H1 (cell line): ENCODE measurements around the gene RENBP. TPM values are rescaled to one million over a fixed set of nuclear protein-coding genes. Genes with fewer than 3 reads are reported as not detected.

ENCODE experiments used
- CTCF ChIA-PET: fragments of 300-600 bp; sonication (Branson Sonifier 250); formaldehyde crosslinking; loops from one replicate; lab custom pipeline; 2021; ENCODE audit not compliant: partially characterized antibody; lab: Charles Lee
- POLR2A ChIA-PET: fragments of 300-600 bp; sonication (Branson Sonifier 250); formaldehyde crosslinking; loops from one replicate; lab custom pipeline; 2021; ENCODE audit warnings: inconsistent platforms; ENCODE audit not compliant: partially characterized antibody; lab: Charles Lee
- DNase-seq, 2 experiments: peaks; one replicate each; pipeline versions ENCODE4 v3.0.0 to v3.0.0-alpha.2; 2010 to 2022; ENCODE audit warnings: low spot score in 2 of 2, low read depth in 1 of 2, mixed read lengths in 1 of 2
- FAIRE-seq: peaks from 2 replicates; lab custom pipeline; 2011; peaks lifted over from hg19 to GRCh38; lab: Jason Lieb, UNC
- H2AFZ ChIP-seq: 2 replicates; pipeline ENCODE4 v1.8.1; 2012; ENCODE audit warnings: low read length, inconsistent platforms
- H2AK5ac ChIP-seq: 2 replicates; pipeline ENCODE4 v1.6.1; 2013; ENCODE audit warnings: low read depth, low read length
- H2BK120ac ChIP-seq: replicated peaks from 2 replicates; pipeline ENCODE3; 2013; ENCODE audit warnings: low read depth, low read length, inconsistent platforms
- H2BK12ac ChIP-seq: 2 replicates; pipeline ENCODE4 v1.6.1; 2013; ENCODE audit warnings: low read depth, low read length
- H2BK15ac ChIP-seq: 2 replicates; pipeline ENCODE4 v1.6.1; 2013; ENCODE audit warnings: low read length
- H2BK20ac ChIP-seq: 2 replicates; pipeline ENCODE4 v1.6.1; 2013; ENCODE audit warnings: low read length
- H2BK5ac ChIP-seq: 2 replicates; pipeline ENCODE4 v1.6.1; 2013; ENCODE audit warnings: low read depth, low read length
- H3K14ac ChIP-seq: 2 replicates; pipeline ENCODE4 v1.6.1; 2013; ENCODE audit warnings: inconsistent platforms; ENCODE audit not compliant: insufficient read length
- H3K18ac ChIP-seq: 2 replicates; pipeline ENCODE4 v1.6.1; 2013; ENCODE audit warnings: low read length; ENCODE audit errors: extremely low read depth
- H3K23ac ChIP-seq: 2 replicates; pipeline ENCODE4 v1.6.1; 2013; ENCODE audit warnings: inconsistent platforms; ENCODE audit not compliant: insufficient read length
- H3K23me2 ChIP-seq: 2 replicates; pipeline ENCODE4 v1.6.1; 2013; ENCODE audit warnings: low read depth, low read length
- H3K27ac ChIP-seq: 2 replicates; pipeline ENCODE4 v1.6.1; 2011; ENCODE audit warnings: low read depth, low read length, inconsistent platforms
- H3K27me3 ChIP-seq, 4 experiments: replicated peaks in 1 of 4; 1 replicate in 1 of 4; 2 replicates in 3 of 4; pipeline versions ENCODE4 v1.6.1 to v1.8.1; 2011 to 2013; ENCODE audit warnings: low read length in 3 of 4, mild to moderate bottlenecking in 3 of 4, inconsistent platforms in 2 of 4, mixed read lengths in 2 of 4, moderate library complexity in 1 of 4; ENCODE audit not compliant: control insufficient read depth in 3 of 4, insufficient read depth in 3 of 4; ENCODE audit errors: extremely low read depth in 1 of 4
- H3K36me3 ChIP-seq, 4 experiments: 2 replicates each; pipeline versions ENCODE4 v1.6.1 to v1.8.1; 2011 to 2013; ENCODE audit warnings: mild to moderate bottlenecking in 4 of 4, low read length in 3 of 4, moderate library complexity in 2 of 4, control low read depth in 1 of 4, inconsistent platforms in 1 of 4; ENCODE audit not compliant: insufficient read depth in 4 of 4, control insufficient read depth in 2 of 4
- H3K4ac ChIP-seq: replicated peaks from 2 replicates; pipeline ENCODE3; 2013; ENCODE audit warnings: low read length, low read depth, mixed read lengths, inconsistent platforms; ENCODE audit not compliant: insufficient read length
- H3K4me1 ChIP-seq, 4 experiments: replicated peaks in 1 of 4; 1 replicate in 1 of 4; 2 replicates in 3 of 4; pipeline versions ENCODE4 v1.6.1 to v1.8.1; 2011 to 2013; ENCODE audit warnings: low read length in 3 of 4, inconsistent platforms in 2 of 4, mixed read lengths in 1 of 4; ENCODE audit not compliant: insufficient read depth in 4 of 4, control insufficient read depth in 3 of 4
- H3K4me2 ChIP-seq, 2 experiments: 2 replicates each; pipeline versions ENCODE4 v1.6.1 to v1.8.1; 2011 to 2013; ENCODE audit warnings: low read depth in 2 of 2, low read length in 2 of 2, control low read depth in 1 of 2, inconsistent platforms in 1 of 2, mild to moderate bottlenecking in 1 of 2; ENCODE audit not compliant: insufficient read depth in 1 of 2
- H3K4me3 ChIP-seq, 4 experiments: fragments of 200-600, 300-600 bp in 1 of 4; sonication (generic), shearing (Covaris generic), sonication (Bioruptor Twin) in 1 of 4; 2 replicates each; pipeline versions ENCODE4 v1.5.1 to v1.8.1; 2011 to 2016; ENCODE audit warnings: low read length in 4 of 4, low read depth in 3 of 4, control low read depth in 2 of 4, inconsistent platforms in 2 of 4, mild to moderate bottlenecking in 2 of 4, mixed read lengths in 1 of 4, moderate library complexity in 1 of 4; ENCODE audit not compliant: insufficient read depth in 2 of 4; ENCODE audit errors: extremely low read depth in 1 of 4
- H3K56ac ChIP-seq: replicated peaks from 2 replicates; pipeline ENCODE3; 2013; ENCODE audit warnings: low read depth, mild to moderate bottlenecking, mixed read lengths, low read length, inconsistent platforms; ENCODE audit not compliant: insufficient read length
- H3K79me1 ChIP-seq: 2 replicates; pipeline ENCODE4 v1.6.1; 2013; ENCODE audit warnings: low read depth, low read length, control low read depth
- H3K79me2 ChIP-seq, 2 experiments: 2 replicates each; pipeline versions ENCODE4 v1.6.1 to v1.8.1; 2012 to 2013; ENCODE audit warnings: low read length in 2 of 2, mild to moderate bottlenecking in 2 of 2, inconsistent platforms in 1 of 2; ENCODE audit not compliant: insufficient read depth in 2 of 2, control insufficient read depth in 1 of 2
- H3K9ac ChIP-seq, 4 experiments: replicated peaks in 1 of 4; 1 replicate in 1 of 4; 2 replicates in 3 of 4; pipeline versions ENCODE4 v1.6.1 to v1.8.1; 2011 to 2013; ENCODE audit warnings: low read depth in 3 of 4, low read length in 3 of 4, control low read depth in 2 of 4, mild to moderate bottlenecking in 2 of 4, moderate library complexity in 2 of 4, inconsistent platforms in 1 of 4; ENCODE audit errors: extremely low read depth in 1 of 4
- H3K9me3 ChIP-seq, 2 experiments: 2 replicates each; pipeline versions ENCODE4 v1.6.1 to v1.8.1; 2012 to 2013; ENCODE audit warnings: mild to moderate bottlenecking in 2 of 2, moderate library complexity in 2 of 2, control low read depth in 1 of 2, inconsistent platforms in 1 of 2, low read depth in 1 of 2, low read length in 1 of 2, mixed read lengths in 1 of 2; ENCODE audit not compliant: insufficient read depth in 2 of 2
- H4K20me1 ChIP-seq, 2 experiments: replicated peaks in 1 of 2; 2 replicates each; pipeline versions ENCODE3 to v1.8.1; 2011 to 2013; ENCODE audit warnings: inconsistent platforms in 2 of 2, low read length in 2 of 2, mild to moderate bottlenecking in 1 of 2; ENCODE audit not compliant: insufficient read depth in 2 of 2, control insufficient read depth in 1 of 2
- H4K5ac ChIP-seq: 2 replicates; pipeline ENCODE4 v1.6.1; 2013; ENCODE audit warnings: low read length, low read depth, mixed read lengths, inconsistent platforms; ENCODE audit not compliant: insufficient read length
- H4K8ac ChIP-seq: 2 replicates; pipeline ENCODE4 v1.8.0; 2013; ENCODE audit warnings: mild to moderate bottlenecking, moderate library complexity, low read length, inconsistent platforms; ENCODE audit not compliant: insufficient read depth; ENCODE audit errors: extremely low read depth
- H4K91ac ChIP-seq: replicated peaks from 2 replicates; pipeline ENCODE3; 2013; ENCODE audit warnings: low read length, mixed read lengths, inconsistent platforms; ENCODE audit not compliant: insufficient read length
- EGR1 ChIP-seq: IDR thresholded peaks from 2 replicates; pipeline ENCODE4 v1.6.1; 2011; ENCODE audit warnings: low read depth, low read length, borderline replicate concordance
- EP300 ChIP-seq, 2 experiments: IDR thresholded peaks; 1 replicate in 1 of 2; 2 replicates in 1 of 2; pipeline ENCODE4 v1.6.1; 2011 to 2012; ENCODE audit warnings: low read depth in 2 of 2, low read length in 2 of 2, mild to moderate bottlenecking in 2 of 2, borderline replicate concordance in 1 of 2, inconsistent platforms in 1 of 2, moderate library complexity in 1 of 2
- GABPA ChIP-seq: IDR thresholded peaks from 2 replicates; pipeline ENCODE4 v1.6.1; 2011; ENCODE audit warnings: mild to moderate bottlenecking, low read length, moderate library complexity, borderline replicate concordance; ENCODE audit not compliant: insufficient read depth
- SIRT6 ChIP-seq: IDR thresholded peaks from one replicate; pipeline ENCODE4 v1.7.1; 2012; ENCODE audit warnings: low read length, inconsistent platforms
- WGBS, 2 experiments: shearing (Covaris generic) in 1 of 2; methylation state at CpG; one replicate each; pipeline versions ENCODE4 v1.1.6 to v1.1.7; 2013 to 2015; ENCODE audit warnings: low lambda C conversion rate in 2 of 2, mixed read lengths in 2 of 2, inconsistent platforms in 1 of 2, low coverage in 1 of 2, missing lambda C conversion rate in 1 of 2; ENCODE audit not compliant: insufficient replicate concordance in 2 of 2, insufficient coverage in 1 of 2, insufficient read length in 1 of 2; ENCODE audit errors: extremely low coverage in 1 of 2, missing lambda C conversion rate in 1 of 2; 5-methylcytosine and 5-hydroxymethylcytosine counted together
- polyA plus RNA-seq, 7 experiments: library from polyadenylated mRNA; depleted of rRNA in 3 of 7; stranded (reverse) in 5 of 7; unstranded in 2 of 7; fragments of >200 nt in 5 of 7; fragments of 200-250 nt in 2 of 7; gene quantifications; 1 replicate in 5 of 7; 2 replicates in 1 of 7; 4 replicates in 1 of 7; pipeline versions ENCODE4 v1.2.1 to v1.2.3, GENCODE V29; 2011 to 2013; ENCODE audit warnings: missing spikeins in 2 of 7, mixed read lengths in 2 of 7
- total RNA-seq: library from RNA; stranded (reverse); fragmentation: NEBNext Ultra II Directional; extraction: Animal tissue kit (Norgen Biotek cat#: 25700); gene quantifications from 2 replicates; pipeline ENCODE4 v1.2.1, GENCODE V29; 2021
- TF ChIP-seq, protein P1 (sequence below): IDR thresholded peaks from 2 replicates; pipeline ENCODE4 v1.6.1; 2011; ENCODE audit warnings: low read depth, mild to moderate bottlenecking, low read length; ENCODE audit not compliant: insufficient read depth
- TF ChIP-seq, protein P2 (sequence below): IDR thresholded peaks from 2 replicates; pipeline ENCODE4 v1.6.1; 2012; ENCODE audit warnings: inconsistent platforms

RENBP gene
- total and polyA plus RNA-seq, 2 of the 8 experiments (the other 6 are each of a cell fraction or from before 2014, with no cell fraction given) = 12.4 to 21.8 TPM

DNA sequence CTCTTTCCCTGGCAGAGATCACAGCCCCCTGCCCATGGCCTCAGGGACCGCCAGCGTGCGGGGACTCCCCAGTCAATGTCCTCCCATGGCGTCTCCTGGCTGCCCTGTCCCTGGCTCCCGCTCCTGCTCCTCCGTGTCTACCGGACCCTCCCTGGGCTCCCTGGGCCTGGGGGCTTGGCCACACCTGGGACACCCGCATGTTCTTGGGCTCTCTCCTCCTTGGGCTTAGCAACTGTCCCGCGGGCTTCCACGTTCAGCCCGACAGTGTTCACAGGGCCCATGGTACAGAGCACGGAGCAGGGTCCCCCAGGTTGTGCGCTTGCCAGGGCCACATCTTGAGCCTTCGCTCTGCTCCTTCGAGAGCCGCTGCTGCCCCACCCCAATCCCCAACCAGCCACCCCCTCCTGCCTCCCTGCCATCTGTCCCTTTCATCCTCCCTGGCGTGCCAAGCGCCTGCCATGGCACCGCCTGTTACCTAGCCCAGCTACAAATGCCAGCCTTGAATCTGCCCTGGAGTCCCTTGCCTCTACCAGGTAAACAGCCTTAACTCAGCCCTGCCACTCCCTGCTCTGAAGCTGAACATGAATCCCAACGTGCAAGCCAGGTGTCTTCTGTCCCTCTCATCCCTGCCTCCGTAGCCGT, 36.1 kb downstream of the RENBP start:
- H2BK12ac ChIP-seq = no peak overlapping the region
- no peak overlapping the region for H3K27ac ChIP-seq
- H4K20me1 ChIP-seq = peaks cover 0 to under 1% of the 10 kb centered on the region in 2 experiments
- H3K56ac ChIP-seq = no peak overlapping the region
- FAIRE-seq (no peak), DNase-seq (no peak)
- no peak overlapping the region for H4K5ac ChIP-seq
- H3K23me2 ChIP-seq = no peaks in the 10 kb centered on the region
- no peak overlapping the region for H2AK5ac ChIP-seq
- H2AFZ ChIP-seq = no peak overlapping the region
- no peak overlapping the region for H3K23ac ChIP-seq
- H3K79me1 ChIP-seq = no peaks in the 10 kb centered on the region
- H3K9ac ChIP-seq = no peak overlapping the region
- POLR2A ChIA-PET = interaction anchor here (0.6 to 2.1 kb wide), 7 partner anchors 10 to 83 kb away, joined by 3 to 10 read pairs (median 3); partner anchors contain the start of gene ARHGAP4
- no peak overlapping the region for H2BK5ac ChIP-seq
- H3K79me2 ChIP-seq = no peaks in the 10 kb centered on the region
- H3K4ac ChIP-seq = no peak overlapping the region
- no peak for TF ChIP-seq SIRT6
- TF ChIP-seq, protein P1, sequence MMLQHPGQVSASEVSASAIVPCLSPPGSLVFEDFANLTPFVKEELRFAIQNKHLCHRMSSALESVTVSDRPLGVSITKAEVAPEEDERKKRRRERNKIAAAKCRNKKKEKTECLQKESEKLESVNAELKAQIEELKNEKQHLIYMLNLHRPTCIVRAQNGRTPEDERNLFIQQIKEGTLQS = no peak
- TF ChIP-seq GABPA = no peak
- no peak for TF ChIP-seq EGR1
- TF ChIP-seq, protein P2, sequence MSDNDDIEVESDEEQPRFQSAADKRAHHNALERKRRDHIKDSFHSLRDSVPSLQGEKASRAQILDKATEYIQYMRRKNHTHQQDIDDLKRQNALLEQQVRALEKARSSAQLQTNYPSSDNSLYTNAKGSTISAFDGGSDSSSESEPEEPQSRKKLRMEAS = no peak
- TF ChIP-seq EP300 (IDR thresholded peaks at IDR 0.05; ENCODE audit: borderline replicate concordance in 1 of 2, low read depth in 2 of 2, low read length in 2 of 2) = no peak
- no peak overlapping the region for H4K8ac ChIP-seq
- CTCF ChIA-PET = interaction anchor here (0.7 to 5.7 kb wide), 7 partner anchors 15 to 145 kb away, joined by 3 to 65 read pairs (median 3); partner anchors contain the start of genes ARHGAP4 and PLXNB3
- H3K9me3 ChIP-seq = no peaks in the 10 kb centered on the region
- H2BK120ac ChIP-seq = no peak overlapping the region
- no peak overlapping the region for H3K18ac ChIP-seq
- H3K4me1 ChIP-seq = peaks cover 0 to 6% (median 0%) of the 10 kb centered on the region in 4 experiments; a peak in 1 of 7 replicates
- 88% methylated on average over 7 of the region's 23 CpGs; no CpG with 5 or more reads in 1 of the 2 experiments for WGBS, 2 experiments
- no peak overlapping the region for H3K4me2 ChIP-seq
- no peaks in the 10 kb centered on the region; a peak in 1 of 8 replicates for H3K36me3 ChIP-seq
- H3K4me3 ChIP-seq = no peak overlapping the region
- no peak overlapping the region for H2BK15ac ChIP-seq
- no peaks in the 10 kb centered on the region for H3K27me3 ChIP-seq
- no peak overlapping the region for H4K91ac ChIP-seq
- no peak overlapping the region for H2BK20ac ChIP-seq
- no peak overlapping the region for H3K14ac ChIP-seq
